B cell (primary cell): Measurements from ENCODE around the gene PYGM.

Experiments
- EZH2 ChIP-seq: IDR thresholded peaks from 2 replicates; pipeline ENCODE4 v1.6.1; 2012; ENCODE audit warnings: borderline replicate concordance, low read depth, mild to moderate bottlenecking, moderate library complexity, low read length; ENCODE audit not compliant: insufficient read depth, poor library complexity, severe bottlenecking
- TF ChIP-seq, protein P1 (sequence below): fragments of 200-600 bp; IDR thresholded peaks from one replicate; pipeline ENCODE4 v1.8.0; 2022; ENCODE audit warnings: antibody characterized with exemption, mild to moderate bottlenecking

DNA sequence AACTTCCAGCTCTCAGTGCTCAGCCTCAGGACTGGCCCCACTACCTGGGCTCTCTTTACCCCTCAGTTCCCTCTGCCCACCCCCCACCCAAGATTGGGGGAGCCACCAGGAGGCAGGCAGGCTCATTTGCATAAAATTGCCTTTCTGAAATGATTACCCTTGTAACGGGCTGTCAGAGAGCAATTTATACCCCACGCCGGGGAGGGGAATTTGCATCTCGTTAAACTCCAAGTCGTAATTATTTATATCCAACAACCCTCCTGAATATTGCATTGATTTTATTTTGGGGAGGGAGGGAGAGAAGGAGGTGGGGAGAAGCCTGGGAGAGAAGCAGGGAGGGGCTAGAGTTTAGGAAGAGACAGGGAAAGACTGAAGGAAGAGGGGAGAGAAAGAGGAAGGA, 45.1 kb downstream of the PYGM start:
- TF ChIP-seq, protein P1, sequence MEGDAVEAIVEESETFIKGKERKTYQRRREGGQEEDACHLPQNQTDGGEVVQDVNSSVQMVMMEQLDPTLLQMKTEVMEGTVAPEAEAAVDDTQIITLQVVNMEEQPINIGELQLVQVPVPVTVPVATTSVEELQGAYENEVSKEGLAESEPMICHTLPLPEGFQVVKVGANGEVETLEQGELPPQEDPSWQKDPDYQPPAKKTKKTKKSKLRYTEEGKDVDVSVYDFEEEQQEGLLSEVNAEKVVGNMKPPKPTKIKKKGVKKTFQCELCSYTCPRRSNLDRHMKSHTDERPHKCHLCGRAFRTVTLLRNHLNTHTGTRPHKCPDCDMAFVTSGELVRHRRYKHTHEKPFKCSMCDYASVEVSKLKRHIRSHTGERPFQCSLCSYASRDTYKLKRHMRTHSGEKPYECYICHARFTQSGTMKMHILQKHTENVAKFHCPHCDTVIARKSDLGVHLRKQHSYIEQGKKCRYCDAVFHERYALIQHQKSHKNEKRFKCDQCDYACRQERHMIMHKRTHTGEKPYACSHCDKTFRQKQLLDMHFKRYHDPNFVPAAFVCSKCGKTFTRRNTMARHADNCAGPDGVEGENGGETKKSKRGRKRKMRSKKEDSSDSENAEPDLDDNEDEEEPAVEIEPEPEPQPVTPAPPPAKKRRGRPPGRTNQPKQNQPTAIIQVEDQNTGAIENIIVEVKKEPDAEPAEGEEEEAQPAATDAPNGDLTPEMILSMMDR, result no peak
- TF ChIP-seq EZH2, result no peak
